GM19238 (cell line): ENCODE results near the gene PTPRN2.

ENCODE experiments used
- DNase-seq: peaks from one replicate; pipeline ENCODE4 v3.0.0; 2011; ENCODE audit warnings: low spot score; ENCODE audit not compliant: insufficient read length

Gene PTPRN2

DNA sequence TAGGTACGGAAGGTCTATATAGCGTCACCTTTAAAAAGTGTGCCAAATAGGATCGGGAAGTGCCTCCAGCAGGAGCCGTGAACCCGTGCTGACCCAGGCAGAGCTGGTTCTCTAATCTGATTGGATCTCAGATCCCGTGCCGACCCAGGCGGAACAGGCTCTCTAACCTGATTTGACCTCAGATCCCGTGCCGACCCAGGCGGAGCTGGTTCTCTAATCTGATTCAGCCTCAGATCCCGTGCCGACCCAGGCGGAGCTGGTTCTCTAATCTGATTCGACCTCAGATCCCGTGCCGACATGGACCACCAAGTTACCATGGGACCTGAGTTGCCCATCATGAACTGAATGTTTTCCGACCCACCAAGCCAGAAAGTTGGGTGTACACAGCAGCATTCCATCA, 463.9 kb downstream of the PTPRN2 start:
- no peak for DNase-seq

- no peak for DNase-seq
Measured at GRCh38 chr7:158123214-158123613, 464.4 kb downstream of the PTPRN2 start.

DNA sequence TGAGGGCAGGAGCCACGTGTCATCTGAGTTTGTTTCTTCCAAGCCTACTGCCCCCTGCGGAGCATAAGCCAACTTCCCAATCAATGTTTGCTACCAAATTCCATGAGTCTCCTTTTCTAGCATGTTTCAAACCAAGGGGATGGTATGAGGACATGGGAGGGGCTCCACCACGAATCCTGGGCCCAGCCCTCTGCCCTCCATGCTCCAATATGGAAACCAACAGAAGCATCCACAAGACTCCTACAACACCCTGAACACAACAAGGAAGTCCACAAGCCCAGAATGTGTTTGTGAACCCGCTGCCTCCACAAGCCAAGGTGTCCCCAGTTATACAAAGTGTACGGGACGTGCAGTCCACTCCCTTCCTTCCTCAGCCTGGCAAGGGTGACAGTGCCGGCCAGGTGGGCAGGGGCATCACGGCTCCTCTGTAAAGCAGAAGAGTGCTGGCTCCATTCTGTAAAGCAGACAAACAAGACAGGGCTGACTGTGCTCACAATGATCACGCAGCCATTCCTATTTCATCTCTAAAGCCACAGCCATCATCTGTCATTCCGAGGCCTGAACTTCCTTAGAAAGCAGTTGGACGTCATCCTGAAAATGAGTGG, 466.1 kb downstream of the PTPRN2 start:
- no peak for DNase-seq

GRCh38 chr7:158120716-158121115, 466.9 kb downstream of the PTPRN2 start:
- no peak for DNase-seq

DNA sequence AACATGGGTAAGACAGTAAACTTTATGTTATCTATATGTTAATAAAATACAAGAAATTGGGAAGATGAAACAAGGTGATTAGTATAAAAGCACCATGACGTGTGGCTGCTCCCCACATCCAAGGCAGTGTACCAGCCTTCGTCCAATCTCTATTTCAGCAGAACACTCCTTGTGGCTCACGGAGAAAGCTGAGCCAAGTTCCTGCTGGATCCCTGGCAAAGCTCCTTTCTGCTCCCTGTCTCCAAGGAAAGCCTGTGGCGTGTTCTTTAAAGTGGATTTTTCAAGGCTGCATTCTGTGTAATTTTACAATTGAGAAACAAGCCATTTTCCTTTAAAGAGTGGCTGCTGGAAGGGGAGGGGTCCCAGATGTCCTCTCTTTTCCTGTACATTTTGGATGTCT, 467.3 kb downstream of the PTPRN2 start:
- DNase-seq = no peak

DNA sequence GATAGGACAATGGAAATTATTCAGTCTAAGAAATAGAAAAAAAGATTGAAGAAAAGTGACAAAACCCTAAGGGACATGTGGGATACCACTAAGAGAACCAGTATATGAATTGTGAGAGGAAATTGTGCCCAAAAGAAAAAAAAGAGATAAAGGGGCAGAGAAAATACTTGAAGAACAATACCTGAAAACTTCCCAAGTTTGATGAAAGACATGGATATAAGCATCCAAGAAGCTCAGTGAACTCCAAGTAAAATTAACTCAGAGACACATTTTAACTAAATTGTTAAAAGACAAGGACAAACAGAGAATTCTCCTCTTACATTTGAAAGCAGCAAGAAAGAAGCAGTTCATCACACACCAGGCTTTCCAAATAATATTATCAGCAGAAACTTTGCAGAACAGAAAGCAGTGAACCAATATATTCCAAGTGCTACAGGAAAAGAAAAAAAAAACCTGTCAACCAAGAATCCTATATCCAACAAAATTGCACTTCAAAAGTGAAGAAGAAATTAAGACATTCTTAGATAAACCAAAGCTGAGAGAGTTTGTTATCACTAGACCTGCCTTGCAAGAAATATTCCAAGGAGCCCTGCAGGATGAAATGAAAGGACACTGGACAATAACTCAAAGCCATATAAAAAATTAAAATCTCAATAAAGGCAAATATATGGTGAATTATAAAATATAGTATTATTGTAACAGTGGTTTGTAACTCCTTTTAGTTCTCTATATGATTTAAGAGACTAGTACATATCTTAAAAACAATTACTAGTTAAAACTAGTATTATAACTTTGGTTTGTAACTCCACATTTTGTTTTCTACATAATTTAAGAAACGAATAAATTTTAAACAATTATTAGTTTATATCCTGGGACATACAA, 470.0 kb downstream of the PTPRN2 start:
- no peak for DNase-seq

DNA sequence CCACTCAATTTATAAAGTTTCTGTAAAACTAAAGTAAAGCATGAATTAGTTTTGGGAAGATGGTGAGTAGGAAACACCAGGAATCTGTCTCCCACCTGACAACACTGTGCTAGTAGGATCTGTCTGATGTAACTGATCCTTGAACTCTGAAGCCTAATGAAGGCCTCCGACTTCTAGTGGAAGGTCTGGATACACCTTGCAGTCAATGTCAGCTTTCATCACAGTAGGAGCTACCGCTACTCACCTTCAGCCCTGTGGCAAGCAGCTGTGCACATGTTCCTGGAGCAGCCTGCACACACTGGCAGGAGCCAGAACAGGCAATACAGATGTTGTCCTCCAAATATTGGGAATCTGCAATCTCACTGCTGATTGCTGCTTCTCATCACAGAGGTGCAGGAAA, 471.4 kb downstream of the PTPRN2 start:
- DNase-seq = no peak

- no peak for DNase-seq
Measured at GRCh38 chr7:158114056-158114850, 473.4 kb downstream of the PTPRN2 start.

DNA sequence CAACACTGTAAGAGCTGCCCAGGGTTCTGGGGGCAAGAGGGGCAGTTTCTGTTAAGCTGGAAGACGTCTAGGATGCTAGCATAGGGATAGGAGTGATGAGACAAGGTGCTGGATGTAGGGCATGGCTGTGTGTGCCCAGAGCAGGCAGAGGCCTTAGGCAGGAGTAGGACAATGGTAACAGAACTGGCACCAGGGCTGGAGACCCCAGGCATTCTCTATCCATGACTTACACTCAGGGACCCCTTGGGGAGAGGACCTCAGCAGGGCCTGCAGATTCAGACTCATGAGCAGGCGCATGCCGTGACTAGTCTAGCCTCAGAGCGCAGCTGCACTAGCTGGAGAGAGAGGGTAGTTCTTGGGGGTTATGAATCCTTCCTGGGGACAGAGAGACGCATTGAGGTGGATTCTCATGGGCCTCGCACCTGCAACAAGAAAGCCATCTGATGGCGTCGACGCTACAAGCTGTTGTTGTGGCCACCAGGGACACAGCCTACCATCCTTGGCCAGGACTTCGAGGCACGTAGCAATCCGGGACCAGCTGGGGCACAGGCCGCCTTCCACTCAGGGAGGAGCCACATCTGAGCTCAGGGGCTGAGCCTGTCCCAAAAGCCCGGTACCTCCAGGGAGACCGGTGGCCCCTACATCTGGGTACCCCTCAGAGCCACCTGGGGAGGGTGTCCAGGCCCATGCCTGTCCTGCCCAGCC, 474.1 kb downstream of the PTPRN2 start:
- no peak for DNase-seq

- DNase-seq = no peak
Measured at GRCh38 chr7:158112571-158113320, 474.9 kb downstream of the PTPRN2 start.

GRCh38 chr7:158111906-158112570, 475.6 kb downstream of the PTPRN2 start:
- no peak for DNase-seq

- no peak for DNase-seq
Measured at GRCh38 chr7:158111049-158111751, 476.4 kb downstream of the PTPRN2 start.

- no peak for DNase-seq
Measured at GRCh38 chr7:158110661-158111048, 477.0 kb downstream of the PTPRN2 start.

DNA sequence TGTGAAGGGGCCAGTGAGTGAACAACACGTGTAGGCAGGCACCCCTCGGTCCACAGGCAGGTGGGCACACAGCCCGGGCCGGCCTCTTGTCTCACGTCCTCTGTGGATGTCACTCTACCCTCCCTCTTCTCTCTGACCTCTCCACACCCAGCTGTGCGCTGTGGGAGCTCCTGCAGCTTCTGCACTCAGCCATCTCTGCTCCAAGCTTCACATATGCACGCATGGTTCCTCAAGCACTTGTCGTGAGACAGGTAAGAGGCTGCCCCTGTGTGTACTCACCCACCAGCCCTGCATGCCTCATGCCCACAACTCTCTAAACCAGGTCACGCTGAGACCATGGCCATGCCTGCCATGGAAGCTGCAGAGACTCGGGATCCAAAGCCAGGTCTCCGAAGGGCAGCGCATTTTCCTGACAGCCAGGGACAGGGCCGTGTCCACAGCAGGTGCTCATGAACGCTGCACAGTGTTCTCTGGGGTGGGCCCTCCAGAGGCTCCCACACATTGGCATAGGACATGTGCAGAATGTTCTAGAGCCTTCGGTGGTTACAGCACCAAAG, 477.5 kb downstream of the PTPRN2 start:
- DNase-seq = no peak

DNA sequence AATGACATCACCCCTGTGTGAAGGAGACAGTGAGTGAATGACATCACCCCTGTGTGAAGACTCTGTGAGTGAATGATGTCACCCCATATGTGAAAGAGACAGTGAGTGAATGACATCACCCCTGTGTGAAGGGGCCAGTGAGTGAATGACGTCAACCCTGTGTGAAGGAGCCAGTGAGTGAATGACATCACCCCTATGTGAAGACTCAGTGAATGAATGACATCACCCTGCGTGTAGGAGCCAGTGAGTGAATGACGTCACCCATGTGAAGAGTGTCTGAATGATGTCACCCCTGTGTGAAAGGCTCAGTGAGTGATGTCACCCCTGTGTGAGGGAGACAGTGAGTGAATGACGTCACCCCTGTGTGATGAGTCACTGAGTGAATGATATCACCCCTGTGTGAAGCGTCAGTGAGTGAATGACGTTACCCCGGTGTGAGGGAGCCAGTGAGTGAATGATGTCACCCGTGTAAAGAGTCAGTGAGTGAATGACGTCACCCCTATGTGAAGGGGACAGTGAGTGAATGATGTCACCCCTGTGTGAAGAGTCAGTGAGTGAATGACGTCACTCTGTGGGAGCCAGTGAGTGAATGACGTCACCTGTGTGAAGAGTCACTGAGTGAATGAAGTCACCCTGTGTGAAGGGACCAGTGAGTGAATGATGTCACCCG, 478.1 kb downstream of the PTPRN2 start:
- no peak for DNase-seq

GRCh38 chr7:158108646-158109293, 478.9 kb downstream of the PTPRN2 start:
- no peak for DNase-seq

GRCh38 chr7:158107806-158108205, 479.8 kb downstream of the PTPRN2 start:
- DNase-seq = no peak

DNA sequence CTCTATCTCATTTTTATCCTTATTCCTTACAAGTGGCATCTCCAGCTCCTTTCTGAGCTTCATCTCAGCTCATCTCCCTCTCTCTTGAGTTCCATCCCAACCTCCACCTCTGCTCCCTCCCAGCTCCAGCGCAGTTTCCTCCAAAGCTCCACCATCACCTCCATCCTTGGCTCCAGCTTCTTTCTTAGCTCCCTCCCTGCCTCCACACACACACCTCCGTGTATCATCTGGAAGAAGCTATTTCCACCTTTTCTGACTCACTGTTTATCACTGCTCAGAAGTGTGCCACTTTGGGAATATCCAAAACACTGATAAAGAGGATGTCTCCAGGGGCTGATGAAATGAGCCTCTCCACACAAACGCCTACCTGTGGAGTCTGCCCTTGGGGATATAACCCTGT, 481.4 kb downstream of the PTPRN2 start:
- DNase-seq = no peak
